Progenitor cell of endocrine pancreas (in vitro differentiated cells): ENCODE data around the gene CSHL1. TPM values are rescaled to one million over a fixed set of nuclear protein-coding genes. Genes with fewer than 3 reads are reported as not detected.

Source experiments
- DNase-seq: peaks from one replicate; pipeline ENCODE4 v3.0.0; 2021; ENCODE audit warnings: low spot score; ENCODE audit not compliant: unreplicated experiment
- H3K27ac Mint-ChIP-seq: 2 replicates; pipeline ENCODE4 v1.8.0; 2021; ENCODE audit warnings: mild to moderate bottlenecking, moderate library complexity, mixed read lengths
- H3K27me3 Mint-ChIP-seq: 2 replicates; pipeline ENCODE4 v1.8.0; 2021; ENCODE audit warnings: mixed read lengths
- H3K36me3 Mint-ChIP-seq: 2 replicates; pipeline ENCODE4 v1.8.0; 2022; ENCODE audit warnings: mixed read lengths; ENCODE audit not compliant: insufficient read depth
- H3K4me1 Mint-ChIP-seq: 2 replicates; pipeline ENCODE4 v1.8.0; 2021; ENCODE audit warnings: low read depth, mixed read lengths
- H3K4me3 Mint-ChIP-seq: 2 replicates; pipeline ENCODE4 v1.8.0; 2021; ENCODE audit warnings: low read depth, mild to moderate bottlenecking, moderate library complexity, mixed read lengths
- H3K9me3 Mint-ChIP-seq: 2 replicates; pipeline ENCODE4 v1.8.0; 2021; ENCODE audit warnings: low read depth, mixed read lengths
- total RNA-seq: library from RNA; stranded (reverse); gene quantifications from 2 replicates; pipeline ENCODE4 v1.2.1, GENCODE V29; 2021
- TF ChIP-seq, protein P1 (sequence below): fragments of 200-600 bp; sonication (generic); IDR thresholded peaks from one replicate; pipeline ENCODE4 v1.5.0; 2021; ENCODE audit warnings: antibody characterized with exemption, mild to moderate bottlenecking; ENCODE audit not compliant: unreplicated experiment

CSHL1 gene
- total RNA-seq, 1 donor from 2014 or later, result not detected

DNA sequence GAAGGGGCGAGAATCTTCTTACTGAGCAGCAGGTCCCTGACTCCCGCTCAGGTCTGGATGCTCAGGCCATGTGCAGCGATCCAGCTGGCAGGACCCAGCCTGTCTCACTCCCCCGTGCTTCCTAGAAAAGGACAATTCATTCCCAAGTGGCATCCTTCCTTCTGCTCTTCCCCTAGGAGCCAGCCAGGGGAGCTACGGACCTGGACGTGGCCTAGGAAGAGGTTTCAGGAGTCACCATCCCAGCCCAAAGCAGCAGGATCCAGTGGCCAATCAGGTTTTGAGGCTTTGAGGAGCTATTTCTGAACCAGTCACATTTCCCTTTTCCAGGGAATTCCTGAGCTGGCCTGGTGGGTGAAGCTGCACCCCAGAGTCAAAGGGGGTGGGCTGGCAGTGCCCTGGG, 28.8 kb upstream of the CSHL1 start:
- H3K4me3 Mint-ChIP-seq, result no peak overlapping the region
- H3K9me3 Mint-ChIP-seq, result no peaks in the 10 kb centered on the region
- DNase-seq, result no peak
- H3K4me1 Mint-ChIP-seq, result no peaks in the 10 kb centered on the region
- no peak overlapping the region for H3K27ac Mint-ChIP-seq
- peaks cover 6% of the 10 kb centered on the region for H3K27me3 Mint-ChIP-seq
- no peaks in the 10 kb centered on the region for H3K36me3 Mint-ChIP-seq
- TF ChIP-seq, protein P1, sequence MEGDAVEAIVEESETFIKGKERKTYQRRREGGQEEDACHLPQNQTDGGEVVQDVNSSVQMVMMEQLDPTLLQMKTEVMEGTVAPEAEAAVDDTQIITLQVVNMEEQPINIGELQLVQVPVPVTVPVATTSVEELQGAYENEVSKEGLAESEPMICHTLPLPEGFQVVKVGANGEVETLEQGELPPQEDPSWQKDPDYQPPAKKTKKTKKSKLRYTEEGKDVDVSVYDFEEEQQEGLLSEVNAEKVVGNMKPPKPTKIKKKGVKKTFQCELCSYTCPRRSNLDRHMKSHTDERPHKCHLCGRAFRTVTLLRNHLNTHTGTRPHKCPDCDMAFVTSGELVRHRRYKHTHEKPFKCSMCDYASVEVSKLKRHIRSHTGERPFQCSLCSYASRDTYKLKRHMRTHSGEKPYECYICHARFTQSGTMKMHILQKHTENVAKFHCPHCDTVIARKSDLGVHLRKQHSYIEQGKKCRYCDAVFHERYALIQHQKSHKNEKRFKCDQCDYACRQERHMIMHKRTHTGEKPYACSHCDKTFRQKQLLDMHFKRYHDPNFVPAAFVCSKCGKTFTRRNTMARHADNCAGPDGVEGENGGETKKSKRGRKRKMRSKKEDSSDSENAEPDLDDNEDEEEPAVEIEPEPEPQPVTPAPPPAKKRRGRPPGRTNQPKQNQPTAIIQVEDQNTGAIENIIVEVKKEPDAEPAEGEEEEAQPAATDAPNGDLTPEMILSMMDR, result no peak

DNA sequence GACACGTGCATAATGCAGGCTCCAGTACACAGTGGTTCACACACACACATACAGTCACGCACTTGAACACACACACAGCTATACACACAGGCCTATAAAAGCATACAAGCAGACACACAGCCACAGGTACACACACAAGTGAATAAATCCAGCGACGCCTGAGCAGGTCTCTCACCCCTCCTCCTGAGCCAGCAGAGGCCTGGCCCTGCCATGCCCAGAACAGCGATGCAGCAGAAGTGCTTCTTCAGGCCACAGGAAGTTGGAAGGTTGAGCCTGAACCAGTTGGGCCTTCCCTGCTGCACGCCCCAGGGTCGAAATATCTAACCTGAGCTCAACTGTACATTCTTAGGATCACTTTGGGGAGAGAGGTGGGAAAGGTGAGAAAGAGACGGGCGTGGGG, 28.3 kb upstream of the CSHL1 start:
- Mint-ChIP-seq H3K27ac (no peak overlapping the region), H3K36me3 (no peaks in the 10 kb centered on the region), H3K4me1 (no peaks in the 10 kb centered on the region), H3K9me3 (no peaks in the 10 kb centered on the region), H3K27me3 (peaks cover 6% of the 10 kb centered on the region), H3K4me3 (no peak overlapping the region)
- TF ChIP-seq, protein P1, result no peak
- DNase-seq, result no peak

DNA sequence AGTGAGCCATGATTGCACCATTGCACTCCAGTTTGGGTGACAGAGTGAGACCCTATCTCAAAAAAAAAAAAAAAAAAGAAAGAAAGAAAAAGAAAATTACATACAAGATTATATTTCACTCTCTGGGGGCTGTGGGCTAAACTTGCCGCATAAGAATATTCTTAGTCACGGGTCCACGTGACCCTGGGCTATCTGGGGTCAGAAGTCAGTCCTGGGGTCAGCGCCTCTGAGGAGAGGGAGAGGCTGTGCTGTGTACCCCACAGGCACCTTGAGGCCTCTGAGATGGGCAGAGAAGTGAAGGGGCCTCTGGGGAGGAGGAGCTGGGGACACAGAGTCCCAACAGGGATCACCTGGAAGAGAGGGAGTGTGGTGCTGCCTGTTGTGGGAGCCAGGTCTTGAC, 26.9 kb upstream of the CSHL1 start:
- TF ChIP-seq, protein P1, result no peak
- Mint-ChIP-seq H3K27me3 (peaks cover 6% of the 10 kb centered on the region), H3K36me3 (no peaks in the 10 kb centered on the region), H3K4me3 (no peak overlapping the region), H3K27ac (no peak overlapping the region), H3K4me1 (no peaks in the 10 kb centered on the region), H3K9me3 (no peaks in the 10 kb centered on the region)
- no peak for DNase-seq

DNA sequence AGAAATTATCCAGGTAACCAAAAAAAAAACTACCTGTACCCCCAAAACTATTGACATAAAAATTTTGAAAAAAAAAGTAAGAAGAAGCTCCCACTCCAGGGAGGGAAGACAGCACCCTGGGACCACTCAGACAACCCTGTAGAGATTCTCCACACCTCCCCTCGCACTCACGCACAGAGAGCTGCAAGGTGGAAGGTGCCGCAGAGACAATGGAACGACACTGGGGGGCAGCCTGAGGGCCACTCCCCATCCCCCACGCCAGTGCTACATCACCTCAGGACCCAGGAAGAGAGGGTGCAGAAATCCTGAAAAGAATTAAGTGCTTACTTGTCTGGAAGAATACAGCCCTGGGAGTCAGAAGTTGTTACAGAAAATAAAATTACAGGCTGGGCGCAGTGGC, 26.3 kb upstream of the CSHL1 start:
- no peaks in the 10 kb centered on the region for H3K4me1 Mint-ChIP-seq
- peaks cover 6% of the 10 kb centered on the region for H3K27me3 Mint-ChIP-seq
- no peak overlapping the region for H3K27ac Mint-ChIP-seq
- DNase-seq, result no peak
- H3K36me3 Mint-ChIP-seq, result no peaks in the 10 kb centered on the region
- TF ChIP-seq, protein P1, result no peak
- H3K9me3 Mint-ChIP-seq, result no peaks in the 10 kb centered on the region
- no peak overlapping the region for H3K4me3 Mint-ChIP-seq

DNA sequence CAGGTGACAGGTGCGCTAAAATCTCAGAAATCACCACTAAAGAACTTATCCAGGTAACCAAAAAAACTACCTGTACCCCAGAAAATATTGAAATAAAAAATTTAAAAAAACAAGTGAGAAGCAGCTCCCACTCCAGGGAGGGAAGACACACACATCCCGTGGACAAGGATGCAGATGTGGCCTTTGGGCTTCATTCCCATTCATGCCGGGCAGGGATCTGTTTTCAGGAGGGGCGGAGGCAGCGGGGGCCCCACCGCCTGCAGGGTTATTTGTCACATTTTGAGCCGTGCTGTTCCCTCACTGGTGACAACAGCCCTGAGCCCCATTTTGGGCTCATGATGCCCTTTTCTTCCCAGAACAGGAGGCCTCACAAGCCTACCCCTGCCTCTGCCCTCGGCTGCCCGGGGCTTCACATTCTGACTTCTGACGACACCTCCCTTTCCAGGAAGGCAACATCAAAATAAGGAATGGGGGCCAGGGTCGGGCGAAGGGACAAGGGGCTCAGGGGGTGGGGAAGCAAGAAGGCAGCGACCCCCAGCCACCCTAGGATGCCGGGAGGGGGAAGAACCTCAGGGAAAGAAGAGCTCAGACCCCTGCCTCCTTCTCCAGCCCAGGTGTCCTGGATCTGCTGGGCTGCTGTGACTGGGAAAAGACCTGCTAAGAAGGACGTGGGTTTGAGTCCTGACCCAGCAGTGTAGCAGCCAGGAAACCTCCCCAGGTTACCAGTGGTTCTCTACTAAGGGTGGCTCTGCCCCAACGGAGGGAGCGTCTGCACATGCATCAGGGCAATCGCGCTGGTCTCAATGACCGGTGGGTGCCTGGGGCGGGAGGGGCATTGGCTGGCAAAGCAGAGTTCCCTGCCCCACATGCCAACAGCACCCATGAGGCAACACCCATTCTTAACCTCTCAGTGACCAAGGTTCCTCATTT, 23.4 kb upstream of the CSHL1 start:
- H3K4me1 Mint-ChIP-seq, result no peaks in the 10 kb centered on the region
- no peak overlapping the region for H3K4me3 Mint-ChIP-seq
- no peak for DNase-seq
- H3K27ac Mint-ChIP-seq, result no peak overlapping the region
- TF ChIP-seq, protein P1, result no peak
- H3K27me3 Mint-ChIP-seq, result peaks cover 6% of the 10 kb centered on the region
- H3K36me3 Mint-ChIP-seq, result no peaks in the 10 kb centered on the region
- H3K9me3 Mint-ChIP-seq, result no peaks in the 10 kb centered on the region
